Myocyte (in vitro differentiated cells): ENCODE measurements around the gene RNF144B. TPM values are rescaled to one million over a fixed set of nuclear protein-coding genes. Genes with fewer than 3 reads are reported as not detected.
"Not testable (repeated sequence)": the region's sequence is repeated elsewhere in the genome, so short reads cannot be mapped to it uniquely, and the experiment has no call there.

Experiments used
- DNase-seq: peaks from one replicate; pipeline ENCODE4 v3.0.0-alpha.2; 2012; ENCODE audit warnings: low read depth
- total RNA-seq: library from RNA; depleted of rRNA; stranded (reverse); fragments of >200 nt; gene quantifications from 2 replicates; pipeline ENCODE4 v1.2.3, GENCODE V29; 2014

Gene RNF144B
- total RNA-seq, 1 donor from 2014 or later = 6.7 TPM

DNA sequence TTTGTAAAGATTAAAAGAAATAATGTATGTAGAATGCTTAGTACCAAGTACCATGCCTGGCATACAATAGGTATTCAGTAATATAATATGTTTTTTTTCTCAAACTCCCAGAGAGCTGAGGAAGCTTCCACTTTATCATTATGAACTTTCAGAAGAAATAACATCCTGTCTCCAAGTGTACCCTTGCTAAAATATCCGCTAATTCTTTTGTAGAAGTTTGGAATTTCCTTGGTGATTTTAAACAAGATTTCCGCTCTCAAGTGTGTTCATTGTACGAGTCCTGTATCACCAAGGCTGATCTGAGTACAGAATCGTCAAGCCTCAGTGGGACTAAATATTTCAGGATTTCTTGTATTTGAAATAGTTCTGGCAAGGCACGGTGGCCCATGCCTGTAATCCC lies 16.1 kb upstream of the RNF144B start:
- DNase-seq = no peak

DNA sequence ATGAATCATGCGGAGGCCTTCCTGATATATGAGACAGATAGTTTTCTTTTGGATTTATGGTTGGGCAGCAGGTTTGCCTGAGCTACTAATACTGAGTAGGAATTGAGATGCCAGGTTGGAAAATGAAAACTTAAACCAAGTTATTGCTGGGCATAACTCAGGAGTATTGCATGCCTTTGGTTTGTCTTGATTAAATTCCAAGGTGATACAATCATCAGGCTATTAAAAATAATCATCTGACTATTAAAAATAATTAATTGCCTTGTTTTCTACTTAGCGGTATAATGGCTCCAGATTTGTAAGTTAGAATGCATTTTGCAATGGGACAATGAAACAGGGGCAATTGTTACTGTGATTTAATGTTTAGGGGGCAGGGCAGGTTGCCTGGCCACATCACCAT lies 15.5 kb upstream of the RNF144B start:
- no peak for DNase-seq

DNA sequence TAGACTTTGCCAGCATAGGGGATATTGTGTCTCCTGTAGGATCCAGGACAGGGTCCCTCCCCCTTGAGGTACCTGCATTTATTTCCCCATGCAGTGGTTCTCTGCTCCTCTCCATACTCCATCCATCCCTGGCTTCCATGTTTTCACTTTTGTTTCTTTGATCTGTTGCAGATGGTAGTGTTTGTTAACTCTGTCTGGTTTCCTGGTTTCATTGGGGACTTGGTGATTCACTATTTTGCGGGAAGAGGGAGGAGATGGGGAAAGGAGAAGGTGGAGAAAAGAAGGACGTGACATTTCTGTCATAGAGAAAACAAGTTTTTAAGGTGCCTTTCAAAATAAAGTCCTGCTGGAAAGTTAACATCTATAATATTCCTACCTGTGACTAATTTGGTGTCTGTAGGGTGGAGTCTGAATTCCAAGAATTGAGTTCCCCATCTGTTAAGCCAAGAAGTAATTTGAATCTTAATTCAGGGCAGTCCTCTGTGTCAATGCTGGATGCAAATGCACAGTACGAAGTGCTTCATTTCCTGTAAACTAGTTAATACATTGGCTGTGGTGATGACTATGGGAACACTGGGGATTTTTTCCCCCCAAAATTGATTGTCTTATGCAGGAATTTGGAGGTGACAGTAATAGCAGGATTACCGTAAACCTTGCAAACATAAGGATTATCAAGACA lies 6.9 kb upstream of the RNF144B start:
- no peak for DNase-seq

DNA sequence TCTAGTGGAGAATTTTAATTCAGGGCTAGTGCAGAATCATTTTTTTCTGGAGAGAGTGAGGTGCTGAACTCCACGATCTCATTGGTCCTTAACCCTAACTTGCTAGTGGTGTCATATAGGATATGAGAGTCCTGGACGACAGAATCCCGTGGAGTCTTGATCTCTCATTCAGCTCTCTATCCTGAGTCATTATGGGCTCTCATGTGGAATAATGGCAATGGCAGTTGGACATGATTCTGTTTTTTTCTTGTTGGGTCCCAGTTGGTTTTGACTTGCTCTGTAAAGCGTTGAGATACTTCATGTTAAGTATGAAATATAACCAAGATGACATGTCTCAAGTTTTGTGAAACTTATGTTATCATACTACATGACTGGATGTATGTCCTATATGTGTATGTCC lies 6.3 kb upstream of the RNF144B start:
- no peak for DNase-seq

DNA sequence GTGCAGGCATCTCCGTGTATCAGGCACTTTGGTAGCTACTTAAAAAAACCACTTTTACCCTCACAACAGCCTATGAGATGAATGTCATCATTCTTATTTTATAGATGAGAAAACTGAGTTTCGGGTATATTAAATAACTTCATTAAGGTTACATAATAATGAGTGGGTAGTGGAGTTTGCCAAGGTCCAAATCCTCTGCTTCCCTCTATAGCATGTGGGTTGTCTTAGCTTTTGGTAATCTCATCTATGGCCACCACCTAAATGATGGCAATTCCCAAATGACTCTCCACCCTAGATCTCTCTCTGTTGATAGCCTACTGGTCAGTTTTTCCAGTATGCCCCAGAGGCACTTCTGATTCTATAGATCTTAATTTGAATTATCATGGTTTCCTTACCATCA lies 3.7 kb upstream of the RNF144B start:
- no peak for DNase-seq

DNA sequence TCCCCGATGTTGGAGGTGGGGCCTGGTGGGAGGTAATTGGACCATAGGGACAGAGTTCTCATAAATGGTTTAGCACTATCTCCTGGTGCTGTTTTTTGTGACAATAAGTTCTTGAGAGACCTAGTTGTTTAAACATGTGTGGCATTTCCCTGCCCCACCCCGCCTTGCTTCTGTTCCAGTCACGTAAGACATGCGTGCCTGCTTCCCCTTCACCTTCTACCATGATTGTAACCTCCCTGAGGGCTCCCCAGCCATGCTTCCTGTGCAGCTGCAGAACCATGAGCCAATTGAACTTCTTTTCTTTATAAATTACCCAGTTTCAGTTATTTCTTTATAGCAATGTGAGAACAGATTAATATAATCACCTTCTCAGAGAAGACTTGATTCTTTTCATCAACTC lies 2.5 kb upstream of the RNF144B start:
- no peak for DNase-seq

DNA sequence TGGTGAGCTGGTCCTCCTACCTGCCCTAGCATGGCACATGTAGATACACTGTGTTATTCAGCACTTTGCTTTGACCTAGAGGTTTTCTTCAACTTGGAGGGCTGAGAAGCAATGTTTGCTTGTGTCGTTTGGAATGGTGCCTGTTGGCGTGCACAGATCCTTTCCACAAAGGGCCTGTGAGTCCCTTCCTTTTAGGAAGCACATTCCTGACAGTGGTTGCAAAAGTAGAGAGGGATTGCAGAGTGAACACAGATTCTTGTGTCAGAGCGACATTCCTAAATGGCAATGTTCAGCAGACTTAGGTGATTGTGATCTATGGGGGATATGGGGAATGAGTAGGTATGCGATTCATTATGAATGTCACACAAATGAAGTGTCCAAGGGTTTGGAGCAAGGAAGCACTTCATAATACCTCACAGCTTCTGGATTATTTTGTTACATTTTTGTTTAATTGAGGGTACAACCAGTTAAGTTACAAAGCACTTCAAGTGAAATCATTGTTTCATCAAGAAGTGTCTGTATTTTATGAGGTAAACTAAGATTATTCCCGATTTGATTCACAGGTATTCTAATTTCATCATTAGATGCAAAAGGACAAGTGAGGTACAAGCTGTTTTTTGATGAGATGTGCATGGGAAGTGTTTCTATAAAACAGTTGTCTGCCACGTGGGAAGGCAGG lies 713 bp upstream of the RNF144B start:
- no peak for DNase-seq

DNA sequence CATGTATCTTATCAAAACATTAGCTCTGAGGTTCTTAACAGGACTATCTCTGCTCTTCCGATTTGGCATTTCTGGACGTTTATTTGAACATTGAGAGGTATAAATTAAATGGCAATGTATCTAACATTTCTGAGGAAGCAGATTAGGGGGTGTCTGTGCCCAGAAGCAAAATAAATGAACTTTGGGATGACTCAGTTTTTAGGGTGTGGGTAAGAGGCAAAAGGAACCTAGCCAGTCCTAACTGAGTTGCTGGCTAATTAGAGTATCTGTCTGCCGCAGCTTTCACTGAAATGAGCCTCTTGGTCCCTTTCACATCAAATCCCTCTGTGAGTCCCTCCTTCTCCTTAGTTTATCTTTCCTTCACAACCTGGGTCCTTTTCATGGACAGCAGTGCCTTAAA lies 1.1 kb downstream of the RNF144B start:
- DNase-seq = no peak

DNA sequence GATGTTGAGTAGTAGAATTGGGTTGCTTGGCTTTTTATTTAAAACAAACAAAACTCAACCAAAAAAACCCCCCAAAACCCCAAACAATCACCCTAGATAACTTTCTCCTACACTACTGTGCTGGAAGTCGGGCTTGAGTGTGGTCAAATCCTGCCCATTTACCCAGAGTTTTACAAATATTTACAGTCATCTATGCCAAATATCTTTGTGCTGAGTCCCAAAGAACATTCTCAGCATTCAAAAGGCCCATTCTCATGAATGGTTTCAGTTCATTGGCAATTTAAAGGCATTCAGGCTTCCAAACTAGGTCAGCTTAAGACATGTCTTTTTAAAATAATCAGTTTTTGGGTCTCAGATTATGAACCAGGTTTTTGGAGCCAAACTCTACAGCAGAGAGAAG lies 1.8 kb downstream of the RNF144B start:
- peak; percentile 26 for DNase-seq

DNA sequence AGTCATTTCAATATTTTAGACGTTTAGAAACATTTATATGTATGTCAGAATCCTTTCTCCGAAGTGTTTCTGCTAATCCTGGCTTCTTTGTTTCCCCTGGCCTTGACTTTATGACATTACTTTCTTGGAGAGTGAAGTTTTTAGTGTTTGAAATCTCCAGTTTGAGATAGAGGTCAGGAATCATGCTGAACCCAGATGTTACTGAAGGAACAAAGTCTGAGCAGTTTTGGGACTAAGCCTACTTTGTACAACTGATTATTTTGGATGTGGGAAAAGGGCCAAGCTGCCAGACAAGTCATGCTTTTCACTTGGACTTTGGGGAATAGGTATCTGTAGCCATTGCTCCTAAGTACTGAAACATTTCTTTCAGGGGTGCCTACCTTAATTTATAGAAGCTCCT lies 2.3 kb downstream of the RNF144B start:
- peak; percentile 28 for DNase-seq

DNA sequence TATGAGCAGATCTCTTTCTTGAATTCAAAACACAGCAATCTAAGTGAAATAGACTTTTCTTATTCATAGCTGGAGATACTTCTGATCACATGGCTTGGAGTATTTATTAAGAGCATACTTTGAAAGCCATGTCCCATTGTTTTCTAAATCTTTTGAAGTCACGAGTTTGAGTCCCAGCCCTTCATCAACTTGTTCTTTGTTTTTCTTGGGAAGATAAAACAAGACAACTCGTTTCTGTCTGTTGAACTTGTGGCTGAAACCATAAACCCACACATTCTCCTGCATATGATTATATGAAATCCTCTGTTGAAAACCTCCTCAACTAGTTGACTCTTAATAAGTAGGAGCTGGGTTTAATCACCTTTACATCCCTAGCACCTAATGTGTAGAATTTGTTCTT lies 3.3 kb downstream of the RNF144B start:
- DNase-seq = no peak

DNA sequence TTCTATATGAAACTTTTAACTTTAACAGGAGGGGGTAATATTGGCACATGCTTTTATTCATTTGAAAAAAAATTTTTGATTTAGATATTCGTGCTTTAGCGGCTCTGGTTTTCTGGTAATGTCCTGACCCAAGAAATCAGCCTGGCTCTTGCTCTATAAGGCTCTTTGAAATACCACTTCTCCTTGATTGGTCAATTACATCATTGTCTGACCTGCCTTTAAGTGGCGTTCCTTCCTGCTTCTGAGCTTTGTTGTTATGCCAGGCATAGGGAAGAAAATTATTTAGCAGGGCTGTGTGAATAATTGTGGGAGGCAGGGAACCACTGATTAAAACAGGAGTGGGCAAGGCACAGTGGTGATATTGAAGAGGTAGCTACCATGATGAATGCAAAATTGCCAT lies 3.9 kb downstream of the RNF144B start:
- no peak for DNase-seq

DNA sequence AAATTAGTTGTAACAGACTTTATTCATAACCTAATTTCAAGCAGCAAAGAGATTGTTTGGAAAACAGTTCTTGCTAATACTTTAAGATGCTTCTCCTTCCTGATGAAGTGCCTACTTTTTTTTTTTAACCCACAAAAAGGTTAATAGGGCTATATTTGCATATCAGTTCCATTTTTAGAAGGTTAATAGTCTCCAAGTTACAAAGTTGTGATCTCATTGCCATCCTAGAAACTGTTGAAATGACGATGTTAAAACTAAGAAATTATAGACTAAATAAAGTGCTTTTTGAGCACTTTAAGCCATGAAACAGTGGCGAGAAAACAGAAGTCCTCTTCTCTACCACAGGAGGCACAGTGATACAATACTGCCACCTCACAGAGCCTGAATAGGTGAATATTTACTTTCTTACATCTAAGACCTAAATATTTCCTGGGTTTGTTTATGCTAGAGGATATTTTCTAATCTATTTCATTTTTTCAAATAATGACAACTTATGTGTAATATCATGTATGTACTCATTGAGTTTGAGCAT lies 5.3 kb downstream of the RNF144B start:
- DNase-seq = no peak

DNA sequence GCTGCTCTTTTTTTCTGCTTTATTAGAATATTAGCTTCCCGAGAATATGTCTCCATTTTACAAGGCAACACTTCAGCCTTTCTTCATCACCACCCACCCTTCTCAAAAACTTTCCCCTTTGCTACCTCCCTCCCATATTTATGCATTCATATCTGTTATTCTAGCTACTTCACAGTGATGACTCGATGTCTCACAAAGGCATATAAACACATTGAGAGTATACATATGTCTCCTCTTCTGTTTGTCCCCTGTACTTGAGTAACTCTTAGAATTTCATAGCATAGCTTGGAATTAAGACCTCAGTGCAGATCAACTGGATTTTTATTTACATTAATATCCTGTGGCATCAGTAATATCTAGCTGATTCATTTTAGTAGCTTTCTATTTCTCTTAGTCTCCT lies 6.5 kb downstream of the RNF144B start:
- DNase-seq = no peak

DNA sequence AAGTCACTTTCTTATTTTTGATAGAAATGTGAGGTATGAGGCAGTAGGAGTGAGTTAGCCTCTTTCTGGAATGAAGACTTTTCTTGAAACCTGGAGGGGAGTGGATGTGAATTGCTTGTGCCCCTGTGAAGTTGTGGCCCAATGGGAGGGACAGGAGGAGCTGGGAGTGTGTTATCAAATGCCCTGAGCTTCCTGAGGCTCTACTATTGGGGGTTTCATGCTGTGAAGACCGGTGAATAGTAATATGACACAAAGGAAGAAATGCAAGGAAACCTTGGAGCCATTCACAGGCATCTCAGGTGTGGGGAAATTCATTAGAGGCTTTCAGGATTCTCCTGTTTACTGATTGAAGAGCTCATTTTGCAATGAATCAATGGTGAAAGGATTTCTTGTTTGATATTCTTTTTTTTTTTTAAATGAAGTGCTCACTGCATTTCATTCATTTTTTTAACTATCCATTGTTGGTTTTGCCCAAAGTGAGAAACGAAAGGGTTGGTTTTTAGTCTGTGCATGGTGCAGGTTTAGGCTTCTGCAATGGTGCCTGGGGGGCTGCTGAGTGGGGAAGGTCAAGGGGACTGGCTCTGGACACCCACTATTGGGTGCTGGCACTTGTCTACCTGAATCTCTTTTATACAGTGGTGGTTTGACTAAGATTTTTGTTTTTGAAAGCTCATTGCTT lies 8.2 kb downstream of the RNF144B start:
- DNase-seq = no peak

DNA sequence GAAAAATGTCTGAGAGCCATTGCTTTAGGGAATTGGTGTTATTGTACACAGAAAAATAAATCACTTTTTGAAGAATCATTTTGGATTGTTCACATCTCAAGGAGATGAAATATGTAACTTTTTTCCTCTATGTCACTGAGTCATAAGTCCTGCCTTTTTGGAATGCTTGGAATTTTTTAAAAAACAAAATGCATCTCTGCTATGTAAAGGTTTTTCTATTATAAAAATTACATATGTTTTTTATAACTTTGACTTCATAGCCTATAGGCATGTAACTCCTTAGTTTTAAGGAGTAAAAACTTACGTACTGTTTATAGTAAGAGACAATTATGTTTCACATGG lies 8.7 kb downstream of the RNF144B start:
- DNase-seq = no peak

DNA sequence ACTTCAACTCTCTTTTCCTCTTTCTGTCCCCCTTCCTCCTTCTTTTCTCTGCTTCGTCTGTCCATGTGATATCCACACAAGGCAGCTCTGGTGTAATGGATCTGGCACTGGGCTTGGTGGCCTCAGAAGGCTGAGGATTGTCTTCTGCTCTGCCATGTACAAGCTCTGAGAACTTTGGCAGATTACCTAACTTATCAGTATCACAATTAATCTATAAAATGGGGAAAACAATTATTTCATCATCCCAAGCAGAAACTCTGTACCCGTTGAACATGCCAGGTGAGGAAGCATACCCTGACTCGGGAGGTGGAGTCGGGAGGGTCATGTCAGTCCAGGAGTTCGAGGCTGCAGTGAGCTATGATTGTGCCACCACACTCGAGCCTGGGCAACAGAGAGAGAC lies 10.6 kb downstream of the RNF144B start:
- no peak for DNase-seq

DNA sequence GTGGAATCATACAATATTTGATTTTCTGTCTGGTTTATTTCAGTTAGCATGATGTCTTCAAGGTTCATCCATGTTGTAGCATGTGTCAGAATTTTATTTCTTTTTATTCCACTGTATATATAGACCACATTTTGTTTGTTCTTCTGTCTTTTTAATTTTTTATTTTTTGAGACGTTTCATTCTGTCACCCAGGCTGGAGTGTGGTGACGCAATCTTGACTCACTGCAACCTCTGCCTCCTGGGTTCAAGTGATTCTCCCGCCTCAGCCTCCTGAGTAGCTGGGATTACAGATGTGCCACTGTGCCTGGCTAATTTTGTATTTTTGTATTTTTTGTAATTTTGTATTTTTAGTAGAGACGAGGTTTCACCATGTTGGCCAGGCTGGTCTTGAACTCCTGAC lies 11.1 kb downstream of the RNF144B start:
- not testable (repeated sequence) for DNase-seq

DNA sequence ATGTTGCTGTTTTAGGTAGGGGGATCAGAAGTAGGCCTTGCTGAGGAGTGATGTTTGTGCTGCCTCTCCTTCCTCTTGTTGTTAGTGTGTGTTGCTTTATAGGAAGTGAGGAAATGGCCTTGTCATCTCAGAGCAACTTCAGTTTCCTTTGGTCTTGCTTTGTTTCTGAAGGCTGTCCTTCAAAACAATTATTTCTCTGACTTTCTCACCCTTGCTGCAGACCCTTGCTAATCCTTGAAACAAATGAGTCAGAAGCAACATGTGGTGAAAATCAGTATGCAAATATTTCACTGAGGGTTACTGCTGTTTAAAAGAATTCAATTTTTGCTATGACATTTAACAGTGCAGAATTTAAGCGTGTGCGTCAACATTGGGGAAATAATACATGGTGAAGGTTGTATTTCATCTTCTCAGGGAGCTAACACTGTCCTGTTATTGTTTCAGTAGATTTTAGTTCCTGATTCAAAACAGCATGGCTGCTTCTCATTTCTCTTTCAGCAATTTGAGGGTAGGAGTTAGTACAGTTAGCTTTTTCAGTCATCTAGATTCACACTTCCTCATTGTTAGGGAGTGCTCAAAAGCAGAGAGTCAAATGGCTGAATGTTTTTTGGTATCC lies 13.8 kb downstream of the RNF144B start:
- no peak for DNase-seq

DNA sequence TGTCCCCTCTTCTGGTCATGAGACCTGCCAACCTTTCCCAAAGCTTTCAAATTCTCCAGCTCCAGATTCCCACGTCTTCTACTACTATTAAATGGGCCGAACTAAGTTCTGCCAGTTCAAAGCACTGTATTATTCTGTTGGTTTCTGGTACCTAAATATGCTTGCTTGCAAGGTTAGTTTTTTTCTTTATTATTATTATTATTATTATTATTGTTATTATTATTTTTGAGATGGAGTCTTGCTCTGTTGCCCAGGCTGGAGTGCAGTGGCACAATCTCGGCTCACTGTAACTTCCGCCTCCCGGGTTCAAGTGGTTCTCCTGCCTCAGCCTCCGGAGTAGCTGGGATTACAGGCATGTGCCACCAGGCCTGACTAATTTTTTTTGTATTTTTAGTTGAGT lies 17.8 kb downstream of the RNF144B start:
- DNase-seq = not testable (repeated sequence)

DNA sequence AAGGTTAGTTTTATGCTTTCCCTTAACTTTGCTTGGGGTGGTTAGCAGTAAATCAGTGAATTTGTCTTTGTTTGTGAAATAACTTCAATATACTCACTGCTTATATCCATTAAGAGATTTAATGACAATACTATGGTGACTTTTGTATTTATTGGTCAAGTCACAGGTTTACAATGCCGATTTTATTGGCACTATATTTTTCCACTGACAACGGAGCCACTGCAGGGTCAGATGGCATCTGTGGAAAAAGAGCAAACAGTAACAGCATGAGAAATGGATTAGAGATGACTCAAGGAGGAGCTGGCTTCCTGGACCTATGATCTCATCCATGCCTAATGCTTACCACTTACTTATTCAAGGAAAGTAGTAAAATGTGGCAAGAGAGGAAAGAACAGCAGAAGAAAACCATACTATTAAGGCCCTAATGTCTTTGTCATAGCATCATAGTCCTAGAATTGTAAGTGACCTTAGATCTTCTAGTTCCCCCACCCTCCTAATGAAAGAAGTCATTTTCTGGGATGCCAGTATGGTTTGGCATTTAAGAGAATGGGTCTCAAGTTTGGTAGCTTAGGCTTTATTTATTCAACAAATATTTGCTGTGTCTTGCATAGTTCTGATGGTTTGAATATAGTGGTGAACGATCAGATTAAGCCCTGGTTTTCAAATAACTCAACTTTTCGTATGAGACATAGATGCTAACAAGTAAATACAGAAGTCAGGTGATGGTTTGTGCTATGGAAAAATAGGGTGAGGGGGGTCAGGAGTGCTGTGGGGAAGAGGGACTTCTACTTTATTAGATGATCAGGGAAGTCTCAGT lies 18.5 kb downstream of the RNF144B start:
- peak; percentile 74 for DNase-seq
